Adrenal gland (tissue), 12 donors: ENCODE measurements around the gene KLHL29. TPM values are rescaled to one million over a fixed set of nuclear protein-coding genes. Genes with fewer than 3 reads are reported as not detected.

ENCODE experiments used
- DNase-seq, 7 donors: peaks; one replicate each; pipeline ENCODE4 v3.0.0-alpha.2; 2019 to 2020
- H3K27ac ChIP-seq, 5 donors: fragments of 200-600 bp; sonication (generic) in 4 of 5; 1 replicate in 3 of 5; 2 replicates in 2 of 5; pipeline versions ENCODE4 v1.5.1 to v1.8.0; 2016 to 2020; ENCODE audit warnings: mild to moderate bottlenecking in 1 of 5
- H3K27me3 ChIP-seq: fragments of 200-600 bp; 2 replicates; pipeline ENCODE4 v1.8.0; 2021
- H3K36me3 ChIP-seq, 2 donors: fragments of 200-600 bp; replicated peaks in 1 of 2; 1 replicate in 1 of 2; 2 replicates in 1 of 2; pipeline versions ENCODE4 v1.5.1 to v1.8.0; 2018 to 2022
- H3K4me1 ChIP-seq, 2 donors: fragments of 200-600 bp; replicated peaks in 1 of 2; 1 replicate in 1 of 2; 2 replicates in 1 of 2; pipeline versions ENCODE4 v1.5.1 to v1.8.0; 2018 to 2021
- H3K4me3 ChIP-seq, 4 donors: fragments of 200-600 bp; sonication (generic) in 3 of 4; one replicate each; pipeline ENCODE4 v1.5.1; 2016 to 2018
- H3K9me3 ChIP-seq, 3 donors: fragments of 200-600 bp; sonication (generic) in 1 of 3; replicated peaks in 1 of 3; 1 replicate in 2 of 3; 2 replicates in 1 of 3; pipeline versions ENCODE4 v1.5.1 to v1.8.0; 2016 to 2021
- CTCF ChIP-seq, 6 experiments: fragments of 450-650 bp in 4 of 6; fragments of 200-600 bp in 2 of 6; sonication (generic) in 1 of 6; IDR thresholded peaks; 1 replicate in 5 of 6; 2 replicates in 1 of 6; pipeline versions ENCODE4 v1.5.1 to v1.8.0; 2016 to 2021; ENCODE audit warnings: antibody characterized with exemption in 6 of 6, mild to moderate bottlenecking in 2 of 6, moderate library complexity in 1 of 6
- POLR2A ChIP-seq, 2 donors: fragments of 450-650 bp; IDR thresholded peaks; one replicate each; pipeline ENCODE4 v1.6.1; 2017; ENCODE audit warnings: antibody characterized with exemption in 2 of 2, mild to moderate bottlenecking in 2 of 2, moderate library complexity in 1 of 2
- WGBS, 4 donors: extraction: QIAGEN DNeasy Blood & Tissue Kit in 2 of 4; methylation state at CpG; one replicate each; pipeline versions ENCODE4 v1.1.5 to v1.1.7; 2013 to 2017; 5-methylcytosine and 5-hydroxymethylcytosine counted together
- intact Hi-C, 2 donors: fragments of 100-400 bp; cut with DNase I; formaldehyde crosslinking; loops; one replicate each; pipeline versions ENCODE4 v1.14.1 to v1.15.0; 2022 to 2023
- polyA plus RNA-seq, 3 donors: library from polyadenylated mRNA; stranded (reverse); fragments of 200-250 nt in 2 of 3; fragments of 350-450 nt in 1 of 3; fragmentation: Illumina TruSeq in 1 of 3; extraction: RNeasy Lipid Tissue Mini Kit (QIAGEN cat#74804) in 1 of 3; gene quantifications; one replicate each; pipeline ENCODE4 v1.2.3, GENCODE V29; 2013 to 2014
- total RNA-seq, 9 donors: library from RNA; depleted of rRNA in 4 of 9; stranded (reverse); fragments of >200 nt in 4 of 9; fragments of 120-200 nt in 1 of 9; fragmentation: NEBNext Ultra II Directional in 1 of 9; extraction: Animal tissue kit (Norgen Biotek cat#: 25700) in 1 of 9; gene quantifications; one replicate each; pipeline versions ENCODE4 v1.1.0 to v1.2.4, GENCODE V29; 2013 to 2023
- donor health status: healthy with polysubstance abuse.
- donor health status: Bipolar disorder and iron deficiency.
- donor health status: DM: yes; HTN: yes; CAD: no.
- donor health status: DM: no; HTN: no; CAD: no.
- donor health status: DM: no; HTN: no; CAD: no.
- donor health status: DM: yes; HTN: yes; CAD: no.

Gene KLHL29
- total and polyA plus RNA-seq, 12 donors: 1.9 to 24.5 (median 15.7) TPM

GRCh38 chr2:23376972-23377371 lies 8.0 kb upstream of the KLHL29 start:
- no peak for DNase-seq
- WGBS, 4 donors: 86 to 87% (median 87%) methylated on average over 8 of the region's 8 CpGs
- TF ChIP-seq CTCF (IDR thresholded peaks at IDR 0.05): no peak
- no peak for TF ChIP-seq POLR2A (IDR thresholded peaks at IDR 0.05)
- Histone ChIP-seq H3K4me1 (peaks cover 0 to 10% of the 10 kb centered on the region in 2 donors), H3K9me3 (no peaks in the 10 kb centered on the region), H3K27me3 (no peaks in the 10 kb centered on the region), H3K36me3 (no peaks in the 10 kb centered on the region), H3K4me3 (no peak overlapping the region), H3K27ac (no peak overlapping the region)
- intact Hi-C loops: no loop called here

GRCh38 chr2:23377771-23378170 lies 7.2 kb upstream of the KLHL29 start:
- TF ChIP-seq CTCF (IDR thresholded peaks at IDR 0.05) (no peak), POLR2A (IDR thresholded peaks at IDR 0.05) (no peak)
- intact Hi-C loops: no loop called here
- H3K27me3 ChIP-seq: no peaks in the 10 kb centered on the region
- H3K4me1 ChIP-seq: peaks cover 0 to 10% of the 10 kb centered on the region in 2 donors
- no peaks in the 10 kb centered on the region for H3K9me3 ChIP-seq
- no peaks in the 10 kb centered on the region for H3K36me3 ChIP-seq
- DNase-seq: no peak
- H3K4me3 ChIP-seq: no peak overlapping the region
- H3K27ac ChIP-seq: no peak overlapping the region
- WGBS, 4 donors: 46 to 77% (median 67%) methylated on average over 4 of the region's 4 CpGs

- H3K4me1 ChIP-seq: peaks cover 0 to 10% of the 10 kb centered on the region in 2 donors
- TF ChIP-seq POLR2A (IDR thresholded peaks at IDR 0.05): no peak
- no peak for DNase-seq
- no peak overlapping the region for H3K27ac ChIP-seq
- H3K27me3 ChIP-seq: no peaks in the 10 kb centered on the region
- no peaks in the 10 kb centered on the region for H3K36me3 ChIP-seq
- no peak overlapping the region for H3K4me3 ChIP-seq
- WGBS, 4 donors: 91 to 95% (median 93%) methylated on average over 2 of the region's 2 CpGs
- no peaks in the 10 kb centered on the region for H3K9me3 ChIP-seq
- intact Hi-C loops: no loop called here
These were observed 6.5 kb upstream of the KLHL29 start for GRCh38 chr2:23378496-23378895.

GRCh38 chr2:23379220-23379695 lies 5.7 kb upstream of the KLHL29 start:
- intact Hi-C loops: no loop called here
- no peak overlapping the region for H3K4me3 ChIP-seq
- DNase-seq: no peak
- TF ChIP-seq CTCF (IDR thresholded peaks at IDR 0.05) (no peak), POLR2A (IDR thresholded peaks at IDR 0.05) (no peak)
- H3K27ac ChIP-seq: no peak overlapping the region
- no peaks in the 10 kb centered on the region for H3K9me3 ChIP-seq
- WGBS, 4 donors: 72 to 80% (median 79%) methylated on average over 5 to 7 of the region's 7 CpGs; no CpG with 5 or more reads in 1 of the 4 donors
- H3K4me1 ChIP-seq: peaks cover 0 to 10% of the 10 kb centered on the region in 2 donors
- no peaks in the 10 kb centered on the region for H3K27me3 ChIP-seq
- no peaks in the 10 kb centered on the region for H3K36me3 ChIP-seq

GRCh38 chr2:23380562-23381065 lies 4.4 kb upstream of the KLHL29 start:
- peak overlapping the region in 1 of 4 donors; percentile 43 for H3K4me3 ChIP-seq
- intact Hi-C loops: no loop called here
- H3K27me3 ChIP-seq: no peaks in the 10 kb centered on the region
- H3K9me3 ChIP-seq: no peaks in the 10 kb centered on the region
- WGBS, 4 donors: 35 to 40% (median 36%) methylated on average over 4 of the region's 4 CpGs
- H3K36me3 ChIP-seq: no peaks in the 10 kb centered on the region
- peak overlapping the region in 1 of 5 donors; percentile 71 for H3K27ac ChIP-seq
- TF ChIP-seq CTCF (IDR thresholded peaks at IDR 0.05) (no peak), POLR2A (IDR thresholded peaks at IDR 0.05) (no peak)
- H3K4me1 ChIP-seq: peaks cover 0 to 14% of the 10 kb centered on the region in 2 donors
- peak in 3 of 7 donors; percentile 30 to 41 (median 37) for DNase-seq
